C4-2B (cell line): ENCODE measurements around the gene KRTAP3-3.

Experiments used
- ZFX ChIP-seq: fragments of 450-650 bp; IDR thresholded peaks from 2 replicates; pipeline ENCODE4 v1.6.1; 2017
- TF ChIP-seq, protein P1 (sequence below): fragments of 450-650 bp; conservative IDR thresholded peaks from 2 replicates; pipeline ENCODE4 v1.5.1; 2017; ENCODE audit warnings: mild to moderate bottlenecking

DNA sequence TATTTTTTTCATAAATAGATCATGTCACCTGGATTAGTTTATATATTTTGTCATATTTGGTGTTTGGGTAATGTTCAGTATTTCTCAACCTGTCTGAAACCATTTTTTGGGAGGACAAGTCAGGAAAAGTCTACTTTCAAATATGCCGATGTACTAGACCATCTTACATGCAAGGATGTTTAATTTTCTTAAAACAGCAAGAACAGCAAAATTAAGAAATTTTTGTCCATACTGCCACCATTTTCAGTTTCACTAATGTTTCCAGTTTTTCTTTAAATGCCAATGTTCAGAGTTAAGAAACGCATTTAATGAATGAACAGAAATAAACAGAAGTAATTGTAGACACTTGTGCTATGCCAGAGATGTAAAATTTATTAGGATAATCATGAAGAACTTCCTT, 880 bp downstream of the KRTAP3-3 start:
- TF ChIP-seq, protein P1, sequence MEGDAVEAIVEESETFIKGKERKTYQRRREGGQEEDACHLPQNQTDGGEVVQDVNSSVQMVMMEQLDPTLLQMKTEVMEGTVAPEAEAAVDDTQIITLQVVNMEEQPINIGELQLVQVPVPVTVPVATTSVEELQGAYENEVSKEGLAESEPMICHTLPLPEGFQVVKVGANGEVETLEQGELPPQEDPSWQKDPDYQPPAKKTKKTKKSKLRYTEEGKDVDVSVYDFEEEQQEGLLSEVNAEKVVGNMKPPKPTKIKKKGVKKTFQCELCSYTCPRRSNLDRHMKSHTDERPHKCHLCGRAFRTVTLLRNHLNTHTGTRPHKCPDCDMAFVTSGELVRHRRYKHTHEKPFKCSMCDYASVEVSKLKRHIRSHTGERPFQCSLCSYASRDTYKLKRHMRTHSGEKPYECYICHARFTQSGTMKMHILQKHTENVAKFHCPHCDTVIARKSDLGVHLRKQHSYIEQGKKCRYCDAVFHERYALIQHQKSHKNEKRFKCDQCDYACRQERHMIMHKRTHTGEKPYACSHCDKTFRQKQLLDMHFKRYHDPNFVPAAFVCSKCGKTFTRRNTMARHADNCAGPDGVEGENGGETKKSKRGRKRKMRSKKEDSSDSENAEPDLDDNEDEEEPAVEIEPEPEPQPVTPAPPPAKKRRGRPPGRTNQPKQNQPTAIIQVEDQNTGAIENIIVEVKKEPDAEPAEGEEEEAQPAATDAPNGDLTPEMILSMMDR: no peak
- no peak for TF ChIP-seq ZFX
